Amygdala (tissue), 56 donors: ENCODE data around the gene RAPSN.

Experiments
- DNase-seq, 56 donors: peaks; one replicate each; lab custom pipeline; 2025; lab: John Stamatoyannopoulos, UW

RAPSN gene

DNA sequence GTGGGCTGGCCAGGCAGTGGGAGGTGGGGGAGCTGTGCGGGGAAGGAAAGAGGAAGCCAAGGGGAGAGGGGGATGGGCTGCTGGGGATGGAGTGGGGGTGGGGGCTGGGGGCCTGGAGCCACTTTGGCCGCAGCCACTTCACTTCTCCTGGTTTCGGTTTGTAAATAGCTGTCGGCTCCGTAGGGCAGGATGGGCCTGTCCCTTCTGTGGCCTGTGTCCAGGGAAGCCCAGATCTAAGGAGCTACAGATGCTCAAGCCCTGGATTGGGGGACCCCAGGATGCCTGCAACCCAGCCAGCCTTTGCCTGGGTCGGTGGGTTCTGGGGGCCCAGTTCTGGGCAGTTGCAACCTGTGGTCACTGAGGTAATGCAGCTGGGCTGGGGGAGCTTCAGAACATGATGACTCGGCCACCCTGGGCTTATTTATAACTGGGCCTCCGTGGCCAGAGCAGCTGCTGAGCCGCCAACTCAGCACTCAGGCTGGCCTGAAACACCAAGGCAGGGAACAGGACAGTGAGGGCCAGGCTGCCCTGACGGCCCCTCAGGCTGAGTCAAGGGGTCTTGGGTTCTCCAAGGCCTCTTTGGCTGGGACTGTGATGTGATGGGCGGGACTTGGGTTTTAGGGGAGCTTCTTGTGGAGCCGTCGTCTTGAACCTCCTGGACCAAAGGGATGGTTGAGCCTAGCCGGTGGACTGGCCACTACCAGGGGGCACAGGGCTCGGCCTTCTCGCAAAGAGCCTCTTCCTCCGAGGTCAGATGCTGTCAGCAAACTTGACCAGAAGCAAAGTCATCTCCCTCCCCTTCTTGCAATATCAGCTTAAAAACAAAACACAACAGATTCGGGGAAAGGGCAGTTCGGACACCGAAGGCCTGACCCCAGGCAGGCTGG, 55.5 kb downstream of the RAPSN start:
- DNase-seq = peak in 4 of 56 donors; percentile 32 to 58 (median 42)

DNA sequence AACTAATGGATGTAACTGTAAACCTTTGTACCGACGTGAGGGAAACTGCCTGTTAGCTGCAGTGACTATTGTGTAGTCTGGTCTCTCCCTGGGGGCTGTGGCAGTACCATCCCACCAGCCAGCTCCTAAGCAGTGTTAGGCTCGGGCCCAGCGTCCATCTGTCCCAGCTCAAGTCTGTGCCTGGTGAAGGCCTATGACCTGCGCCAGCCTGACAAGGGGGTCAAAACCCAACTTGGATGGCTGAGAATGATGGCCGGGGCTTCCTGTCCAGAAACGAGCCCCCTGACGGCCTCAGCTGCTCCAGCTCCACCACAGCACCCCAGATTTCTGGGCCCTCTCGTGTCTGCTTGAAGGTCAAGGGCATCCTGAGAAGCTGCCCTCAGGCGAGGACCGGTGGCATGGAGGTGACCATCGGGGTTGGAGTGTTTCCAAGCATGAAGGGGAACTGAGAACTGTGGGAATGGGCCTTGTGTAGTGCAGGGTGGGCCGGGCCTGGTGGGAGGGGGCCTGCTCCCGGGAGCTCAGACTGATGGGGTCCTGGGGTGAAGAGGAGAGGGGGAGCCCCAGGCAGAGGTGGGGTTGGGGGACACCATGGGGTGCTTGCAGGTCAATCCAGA, 56.3 kb downstream of the RAPSN start:
- peak in 1 of 56 donors; percentile 44 for DNase-seq

DNA sequence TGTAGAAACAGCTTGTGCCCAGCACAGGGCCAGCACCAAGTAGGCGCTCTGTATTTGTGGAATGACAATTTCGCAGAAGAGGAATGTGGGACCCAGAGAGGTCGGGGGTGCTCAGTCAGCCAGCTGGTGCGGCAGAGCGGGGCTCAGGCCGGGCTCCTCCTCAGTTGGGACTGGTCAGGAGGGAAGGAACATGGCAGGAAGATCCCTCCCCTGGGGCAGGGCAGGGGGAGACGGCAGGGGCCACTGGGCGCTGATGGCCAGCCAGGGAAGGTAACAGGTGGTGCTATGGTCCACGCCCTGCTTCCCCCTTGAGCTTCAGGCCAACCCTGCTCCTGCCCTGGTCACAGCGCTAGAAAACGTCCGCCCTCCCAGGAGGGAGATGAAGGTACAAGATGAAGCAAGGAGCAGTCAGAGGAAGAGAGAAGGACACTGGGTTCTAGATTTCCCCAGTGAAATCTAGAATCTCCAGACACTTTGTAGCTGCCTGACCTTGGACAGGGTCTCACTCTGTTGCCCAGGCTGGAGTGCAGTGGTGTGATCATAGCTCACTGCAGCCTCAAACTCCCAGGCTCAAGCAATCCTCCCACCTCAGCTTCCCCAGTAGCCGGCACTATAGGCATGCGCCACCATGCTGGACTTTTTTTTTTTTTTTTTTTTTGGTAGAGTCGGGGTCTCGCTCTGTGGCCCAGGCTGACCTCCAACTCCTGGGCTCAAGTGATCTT, 57.1 kb downstream of the RAPSN start:
- no peak for DNase-seq

GRCh38 chr11:47391077-47391583, 57.8 kb downstream of the RAPSN start:
- peak in 2 of 56 donors; percentile 28 to 30 for DNase-seq

GRCh38 chr11:47390422-47390760, 58.5 kb downstream of the RAPSN start:
- DNase-seq = no peak

DNA sequence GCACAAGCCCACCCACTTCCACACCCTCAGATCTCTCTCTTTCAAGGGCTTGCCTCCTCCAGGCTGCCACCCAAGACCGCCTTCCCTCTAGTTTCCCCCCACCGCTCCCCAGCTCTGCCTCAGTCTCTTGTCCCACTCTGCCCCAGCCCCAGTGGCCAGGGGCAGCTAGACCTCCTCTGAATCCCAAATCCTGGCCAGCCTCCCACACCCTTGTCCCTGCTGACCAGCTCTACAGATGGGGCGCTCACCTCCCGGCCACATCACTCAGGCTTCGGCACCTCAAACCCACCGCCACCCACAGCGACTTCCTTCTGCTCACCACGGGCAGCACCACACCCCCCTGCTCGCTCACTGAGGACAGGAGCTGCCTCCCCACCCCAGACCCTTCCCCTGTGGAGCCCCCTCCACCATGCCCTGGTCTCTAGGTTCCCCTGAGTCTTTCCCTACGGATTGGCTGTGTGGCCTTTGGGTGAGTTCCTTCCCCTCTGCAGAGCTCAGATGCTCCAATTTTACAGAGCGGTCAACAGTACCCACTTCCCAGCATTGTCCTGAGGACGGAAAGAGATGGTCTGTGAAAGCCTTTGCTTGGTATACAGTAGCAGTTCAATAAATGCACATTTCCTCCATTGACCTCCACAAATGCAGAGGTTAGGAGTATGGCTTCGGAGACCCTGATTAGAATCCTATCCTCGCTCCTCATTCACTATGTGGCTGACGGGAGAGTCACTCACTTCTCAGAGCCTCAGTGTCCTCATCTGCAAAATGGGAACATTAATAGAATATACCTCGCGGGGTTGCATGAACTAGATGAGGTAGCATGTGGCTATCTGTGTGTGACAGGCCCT, 59.1 kb downstream of the RAPSN start:
- no peak for DNase-seq

GRCh38 chr11:47388697-47389576, 60.0 kb downstream of the RAPSN start:
- no peak for DNase-seq

GRCh38 chr11:47387944-47388696, 60.8 kb downstream of the RAPSN start:
- DNase-seq = no peak
